ENCODE data around the gene LHX8. TPM values are rescaled to one million over a fixed set of nuclear protein-coding genes. Genes with fewer than 3 reads are reported as not detected.

Gene LHX8
- polyA plus RNA-seq, 1 of the 3 experiments (the other 2 are of a cell fraction): 0.30 TPM

- 53% methylated on average over 2 of the region's 2 CpGs for WGBS (ENCODE audit: low lambda C conversion rate)
- H3K9me2 ChIP-seq: no peaks in the 10 kb centered on the region
- H3K27me3 ChIP-seq (ENCODE audit: insufficient read depth): no peaks in the 10 kb centered on the region
- TF ChIP-seq POLR2AphosphoS5 (IDR thresholded peaks at IDR 0.05; ENCODE audit: low read depth, low read length) (no peak), REST (IDR thresholded peaks at IDR 0.05; ENCODE audit: low read depth, low read length) (no peak)
- no peak for DNase-seq
- H3F3A ChIP-seq (replicated peaks; ENCODE audit: insufficient read depth): peaks cover 3% of the 10 kb centered on the region
- no peaks in the 10 kb centered on the region for H3K79me2 ChIP-seq (ENCODE audit: insufficient read depth)
- no peaks in the 10 kb centered on the region; a peak in 1 of 4 replicates for H3K4me1 ChIP-seq (ENCODE audit: control insufficient read depth in 1 of 2, insufficient read depth in 2 of 2, low read depth in 1 of 2, low read length in 1 of 2)
- no peak overlapping the region for H3K4me3 ChIP-seq (ENCODE audit: low read depth in 2 of 2, low read length in 1 of 2)
- no peak overlapping the region for H3K4me2 ChIP-seq
- no peak overlapping the region for H2AFZ ChIP-seq (ENCODE audit: low read depth)
- H3K9me3 ChIP-seq: no peaks in the 10 kb centered on the region
- H4K20me1 ChIP-seq (ENCODE audit: insufficient read depth): no peaks in the 10 kb centered on the region
- no peak overlapping the region for H3K9ac ChIP-seq
- ChIA-PET POLR2A (no interaction called here), CTCF (interaction anchor here (0.7 to 4.0 kb wide), 3 partner anchors 34 to 233 kb away, joined by 3 to 16 read pairs (median 3); no protein-coding TSS in a partner anchor)
- H3K27ac ChIP-seq (ENCODE audit: low read depth in 2 of 2, low read length in 1 of 2): no peak overlapping the region
- H3K36me3 ChIP-seq (replicated peaks in 1 of 2; ENCODE audit: control insufficient read depth in 1 of 2, insufficient read depth in 2 of 2, low read length in 1 of 2): no peaks in the 10 kb centered on the region
Observed at GRCh38 chr1:75170011-75170410, 35.8 kb downstream of the LHX8 start.

- Histone ChIP-seq H3K27me3 (ENCODE audit: insufficient read depth) (no peaks in the 10 kb centered on the region), H3K4me2 (no peak overlapping the region), H3F3A (replicated peaks; ENCODE audit: insufficient read depth) (peaks cover 3% of the 10 kb centered on the region), H3K9me3 (no peaks in the 10 kb centered on the region), H3K79me2 (ENCODE audit: insufficient read depth) (no peaks in the 10 kb centered on the region), H3K9ac (no peak overlapping the region), H3K36me3 (replicated peaks in 1 of 2; ENCODE audit: control insufficient read depth in 1 of 2, insufficient read depth in 2 of 2, low read length in 1 of 2) (no peaks in the 10 kb centered on the region), H3K27ac (ENCODE audit: low read depth in 2 of 2, low read length in 1 of 2) (no peak overlapping the region), H3K4me3 (ENCODE audit: low read depth in 2 of 2, low read length in 1 of 2) (no peak overlapping the region), H3K4me1 (ENCODE audit: control insufficient read depth in 1 of 2, insufficient read depth in 2 of 2, low read depth in 1 of 2, low read length in 1 of 2) (no peaks in the 10 kb centered on the region; a peak in 1 of 4 replicates), H2AFZ (ENCODE audit: low read depth) (no peak overlapping the region), H4K20me1 (ENCODE audit: insufficient read depth) (no peaks in the 10 kb centered on the region), H3K9me2 (no peaks in the 10 kb centered on the region)
- CTCF ChIA-PET: interaction anchor here (4.0 kb wide), 1 partner anchor 33 kb away, joined by 16 read pairs; no protein-coding TSS in a partner anchor
- WGBS (ENCODE audit: low lambda C conversion rate): 44% methylated on average over 2 of the region's 2 CpGs
- POLR2A ChIA-PET: no interaction called here
- no peak for DNase-seq
- TF ChIP-seq MEF2A (IDR thresholded peaks at IDR 0.05; ENCODE audit: borderline replicate concordance, low read depth) (no peak), CHD2 (IDR thresholded peaks at IDR 0.05; ENCODE audit: low read length, partially characterized antibody) (no peak), MXI1 (IDR thresholded peaks at IDR 0.05; ENCODE audit: low read depth, low read length) (no peak), SMC3 (IDR thresholded peaks at IDR 0.05; ENCODE audit: low read depth, low read length) (no peak), TCF12 (IDR thresholded peaks at IDR 0.05) (no peak), USF1 (IDR thresholded peaks at IDR 0.05; ENCODE audit: borderline replicate concordance, low read depth) (no peak), NRF1 (IDR thresholded peaks at IDR 0.05; ENCODE audit: low read depth, low read length) (no peak), RCOR1 (IDR thresholded peaks at IDR 0.05; ENCODE audit: low read length) (no peak), EP300 (IDR thresholded peaks at IDR 0.05; ENCODE audit: borderline replicate concordance in 1 of 2, low read depth in 1 of 2, low read length in 1 of 2) (no peak), ZBTB33 (IDR thresholded peaks at IDR 0.05; ENCODE audit: borderline replicate concordance, low read depth) (no peak), TEAD4 (IDR thresholded peaks at IDR 0.05; ENCODE audit: borderline replicate concordance, insufficient read depth) (no peak), GATA2 (CRISPR knock-in tag; IDR thresholded peaks at IDR 0.05) (no peak), RFX5 (IDR thresholded peaks at IDR 0.05; ENCODE audit: low read length) (no peak)
Observed at GRCh38 chr1:75170981-75171380, 36.8 kb downstream of the LHX8 start.
